Measurements from ENCODE around the gene LGALS9B.
"Not testable (repeated sequence)": the region's sequence is repeated elsewhere in the genome, so short reads cannot be mapped to it uniquely, and the experiment has no call there.

DNA sequence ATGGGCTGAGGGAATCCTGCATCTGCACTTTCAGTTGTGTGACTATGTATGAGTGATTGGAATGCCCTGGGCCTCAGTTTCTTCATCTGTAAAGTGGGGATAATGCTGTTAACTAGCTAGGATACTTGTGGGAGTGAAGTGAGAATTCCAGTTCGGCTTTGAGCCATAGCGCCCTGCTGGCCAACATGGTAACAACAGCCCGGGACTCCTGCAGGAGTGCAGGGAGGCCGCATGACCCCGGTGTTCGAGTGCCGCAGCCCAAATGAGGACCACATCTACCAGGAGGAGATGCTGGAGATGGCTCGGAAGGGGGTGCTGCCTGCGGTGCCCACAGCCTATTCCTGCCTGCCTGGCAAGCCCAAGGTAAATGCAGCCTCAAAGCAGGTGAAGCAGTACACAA, 23.7 kb downstream of the LGALS9B start:
- TF ChIP-seq, protein P1, sequence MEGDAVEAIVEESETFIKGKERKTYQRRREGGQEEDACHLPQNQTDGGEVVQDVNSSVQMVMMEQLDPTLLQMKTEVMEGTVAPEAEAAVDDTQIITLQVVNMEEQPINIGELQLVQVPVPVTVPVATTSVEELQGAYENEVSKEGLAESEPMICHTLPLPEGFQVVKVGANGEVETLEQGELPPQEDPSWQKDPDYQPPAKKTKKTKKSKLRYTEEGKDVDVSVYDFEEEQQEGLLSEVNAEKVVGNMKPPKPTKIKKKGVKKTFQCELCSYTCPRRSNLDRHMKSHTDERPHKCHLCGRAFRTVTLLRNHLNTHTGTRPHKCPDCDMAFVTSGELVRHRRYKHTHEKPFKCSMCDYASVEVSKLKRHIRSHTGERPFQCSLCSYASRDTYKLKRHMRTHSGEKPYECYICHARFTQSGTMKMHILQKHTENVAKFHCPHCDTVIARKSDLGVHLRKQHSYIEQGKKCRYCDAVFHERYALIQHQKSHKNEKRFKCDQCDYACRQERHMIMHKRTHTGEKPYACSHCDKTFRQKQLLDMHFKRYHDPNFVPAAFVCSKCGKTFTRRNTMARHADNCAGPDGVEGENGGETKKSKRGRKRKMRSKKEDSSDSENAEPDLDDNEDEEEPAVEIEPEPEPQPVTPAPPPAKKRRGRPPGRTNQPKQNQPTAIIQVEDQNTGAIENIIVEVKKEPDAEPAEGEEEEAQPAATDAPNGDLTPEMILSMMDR (IDR thresholded peaks at IDR 0.05) = not testable (repeated sequence)
- not testable (repeated sequence) for TF ChIP-seq POLR2A (IDR thresholded peaks at IDR 0.05)

Measured in body of pancreas (tissue), 4 donors.